GM21423 (cell line): ENCODE results near the gene SSX2.
"Not testable (repeated sequence)": the region's sequence is repeated elsewhere in the genome, so short reads cannot be mapped to it uniquely, and the experiment has no call there.

Source experiments
- ATAC-seq: cut with Tn5 transposase; IDR thresholded peaks from one replicate; pipeline ENCODE4 v1.9.1; 2021; ENCODE audit warnings: mild to moderate bottlenecking, moderate library complexity; ENCODE audit not compliant: unreplicated experiment

SSX2 gene

GRCh38 chrX:52707078-52707477, at the start of gene SSX2:
Gene SSX2, minus strand, starts transcription at chrX:52707178. Its CDS starts 1,429 bp downstream, at chrX:52705749.
- not testable (repeated sequence) for ATAC-seq

- not testable (repeated sequence) for ATAC-seq
Measured at GRCh38 chrX:52750952-52751351, 44.0 kb upstream of the SSX2 start, which contains the start of gene SSX2B. Gene SSX2B, plus strand, starts transcription at chrX:52751252. Its CDS starts 1,429 bp downstream, at chrX:52752681.

GRCh38 chrX:52692034-52692433, 14.9 kb downstream of the SSX2 start:
- not testable (repeated sequence) for ATAC-seq

- ATAC-seq, result not testable (repeated sequence)
Measured at GRCh38 chrX:52662218-52662617, 44.8 kb downstream of the SSX2 start.

GRCh38 chrX:52655475-52655874, 51.5 kb downstream of the SSX2 start:
- not testable (repeated sequence) for ATAC-seq

- not testable (repeated sequence) for ATAC-seq
Measured at GRCh38 chrX:52654800-52655199, 52.2 kb downstream of the SSX2 start, which contains the start of gene SSX7. Gene SSX7, minus strand, starts transcription at chrX:52654900. Its CDS starts 1,428 bp downstream, at chrX:52653472.

- not testable (repeated sequence) for ATAC-seq
Measured at GRCh38 chrX:52650676-52651075, 56.3 kb downstream of the SSX2 start.

GRCh38 chrX:52648956-52649355, 58.0 kb downstream of the SSX2 start:
- not testable (repeated sequence) for ATAC-seq
